K562 (cell line): ENCODE data around the gene CORO1A. TPM values are rescaled to one million over a fixed set of nuclear protein-coding genes. Genes with fewer than 3 reads are reported as not detected.

Experiments
- FOXK1 ChIP-seq: sonication (generic); formaldehyde crosslinking; IDR thresholded peaks from 2 replicates; pipeline ENCODE4 v1.8.0; 2022; ENCODE audit warnings: missing genetic modification reagents, mild to moderate bottlenecking, borderline replicate concordance
- FUS ChIP-seq: fragments of 200-400 bp; formaldehyde crosslinking; optimal IDR thresholded peaks from 2 replicates; pipeline ENCODE3; 2017; ENCODE audit warnings: low read depth, low read length
- GATA2 ChIP-seq: sonication (generic); formaldehyde crosslinking; IDR thresholded peaks from 2 replicates; pipeline ENCODE4 v1.4.0; 2020; ENCODE audit warnings: mild to moderate bottlenecking, missing genetic modification reagents
- GTF2F1 ChIP-seq: IDR thresholded peaks from 2 replicates; pipeline ENCODE4 v1.6.1; 2011; ENCODE audit warnings: low read depth, low read length, improper control_type of control experiment
- HNRNPUL1 ChIP-seq: fragments of 200-400 bp; formaldehyde crosslinking; IDR thresholded peaks from 2 replicates; pipeline ENCODE4 v1.6.1; 2017; ENCODE audit warnings: low read length
- MEF2D ChIP-seq: conservative IDR thresholded peaks from 2 replicates; pipeline ENCODE4 v1.6.1; 2016; ENCODE audit warnings: low read depth, missing genetic modification characterization, missing compliant biosample characterization
- NR2C1 ChIP-seq, 2 experiments: fragments of 450-650 bp; IDR thresholded peaks; 2 replicates each; pipeline ENCODE4 v1.6.1; 2017; ENCODE audit warnings: mild to moderate bottlenecking in 2 of 2, antibody characterized with exemption in 1 of 2, inconsistent platforms in 1 of 2, missing compliant biosample characterization in 1 of 2, missing genetic modification characterization in 1 of 2
- PURB ChIP-seq: sonication (generic); formaldehyde crosslinking; IDR thresholded peaks from 2 replicates; pipeline ENCODE4 v1.9.0; 2021; ENCODE audit warnings: low read depth, mild to moderate bottlenecking, missing genetic modification reagents
- RBM25 ChIP-seq: fragments of 200-400 bp; formaldehyde crosslinking; IDR thresholded peaks from 2 replicates; pipeline ENCODE4 v1.6.1; 2018; ENCODE audit warnings: low read length, low read depth, moderate library complexity; ENCODE audit not compliant: severe bottlenecking
- TAL1 ChIP-seq: fragments of 450-650 bp; IDR thresholded peaks from 2 replicates; pipeline ENCODE4 v1.6.1; 2016; ENCODE audit warnings: mild to moderate bottlenecking
- ZFP36 ChIP-seq: fragments of 150-350 bp; IDR thresholded peaks from 2 replicates; pipeline ENCODE4 v1.6.1; 2018; ENCODE audit warnings: low read length, low read depth; ENCODE audit not compliant: partially characterized antibody
- ZNF431 ChIP-seq: sonication (generic); formaldehyde crosslinking; IDR thresholded peaks from 2 replicates; pipeline ENCODE4 v1.8.0; 2022; ENCODE audit warnings: mild to moderate bottlenecking, missing genetic modification reagents
- ZNF436 ChIP-seq: fragments of 250-450, 450-650 bp; sonication (Bioruptor Pico); formaldehyde crosslinking; IDR thresholded peaks from 2 replicates; pipeline ENCODE4 v1.7.0; 2020; ENCODE audit warnings: mild to moderate bottlenecking
- ZNF766 ChIP-seq: fragments of 200-800 bp; sonication (Bioruptor generic); conservative IDR thresholded peaks from 2 replicates; pipeline ENCODE4 v1.6.1; 2016; ENCODE audit warnings: missing genetic modification characterization, missing compliant biosample characterization
- polyA plus RNA-seq, 8 experiments: library from polyadenylated mRNA; depleted of rRNA in 4 of 8; stranded (reverse) in 5 of 8; unstranded in 3 of 8; fragments of >200 nt; fragmentation: Nextera tagmentation in 2 of 8; fragmentation: Illumina TruSeq in 1 of 8; extraction: Ambion mirVana in 2 of 8; extraction: Trizol in 1 of 8; gene quantifications; 2 replicates each; pipeline versions ENCODE4 v1.2.1 to v1.2.3, GENCODE V29; 2011 to 2014; ENCODE audit warnings: inconsistent platforms in 1 of 8, missing spikeins in 1 of 8
- total RNA-seq, 7 experiments: library from RNA; depleted of rRNA in 6 of 7; stranded (reverse); fragments of >200 nt in 6 of 7; fragmentation: Illumina TruSeq in 2 of 7; extraction: Trizol in 2 of 7; gene quantifications; 2 replicates each; pipeline versions ENCODE4 v1.2.1 to v1.2.3, GENCODE V29; 2011 to 2021; ENCODE audit warnings: low replicate concordance in 1 of 7
- TF ChIP-seq, protein P1 (sequence below): IDR thresholded peaks from 2 replicates; pipeline ENCODE4 v1.6.1; 2011; ENCODE audit not compliant: insufficient read length; ENCODE audit errors: extremely low read depth
- TF ChIP-seq, protein P2 (sequence below): fragments of 250-450 bp; sonication (Bioruptor Pico); IDR thresholded peaks from 2 replicates; pipeline ENCODE4 v1.8.0; 2021; ENCODE audit warnings: mild to moderate bottlenecking, moderate library complexity
- TF ChIP-seq, protein P3 (sequence below): fragments of 250-450 bp; sonication (Bioruptor Pico); IDR thresholded peaks from 2 replicates; pipeline ENCODE4 v1.4.0; 2020
- TF ChIP-seq, protein P4 (sequence below): sonication (generic); formaldehyde crosslinking; IDR thresholded peaks from 2 replicates; pipeline ENCODE4 v1.8.0; 2023; ENCODE audit warnings: missing genetic modification reagents, mild to moderate bottlenecking, borderline replicate concordance

Gene CORO1A
- total and polyA plus RNA-seq, 9 of the 15 experiments (the other 6 are each of a cell fraction or from before 2014, with no cell fraction given): 0.22 to 23.8 (median 7.6) TPM

DNA sequence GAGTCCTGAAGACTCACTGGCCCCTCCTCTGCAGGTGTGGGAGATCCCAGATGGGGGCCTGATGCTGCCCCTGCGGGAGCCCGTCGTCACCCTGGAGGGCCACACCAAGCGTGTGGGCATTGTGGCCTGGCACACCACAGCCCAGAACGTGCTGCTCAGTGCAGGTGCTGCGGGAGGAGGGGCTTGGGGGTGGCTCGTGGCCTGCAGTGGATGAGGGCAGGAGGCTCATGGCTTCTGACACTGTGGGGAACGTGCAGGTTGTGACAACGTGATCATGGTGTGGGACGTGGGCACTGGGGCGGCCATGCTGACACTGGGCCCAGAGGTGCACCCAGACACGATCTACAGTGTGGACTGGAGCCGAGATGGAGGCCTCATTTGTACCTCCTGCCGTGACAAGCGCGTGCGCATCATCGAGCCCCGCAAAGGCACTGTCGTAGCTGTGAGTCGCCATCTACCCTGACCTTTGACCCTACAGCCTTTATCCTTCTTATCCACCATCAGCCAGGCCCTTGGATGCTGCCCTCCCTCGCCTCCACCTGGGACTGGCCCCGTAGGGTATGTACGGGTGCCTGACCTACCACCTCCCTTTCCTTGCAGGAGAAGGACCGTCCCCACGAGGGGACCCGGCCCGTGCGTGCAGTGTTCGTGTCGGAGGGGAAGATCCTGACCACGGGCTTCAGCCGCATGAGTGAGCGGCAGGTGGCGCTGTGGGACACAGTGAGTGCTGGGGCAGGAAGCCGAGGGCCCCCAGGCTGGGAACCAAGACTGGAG is 3.6 kb downstream of the CORO1A start (continued):
- TF ChIP-seq RBM25 (no peak), ZNF431 (CRISPR knock-in tag) (no peak), ZNF766 (CRISPR knock-in tag) (no peak), ZFP36 (peak; percentile 12), ZNF436 (CRISPR knock-in tag) (no peak), FOXK1 (peak; percentile 21; the same call in 1 of the 2 replicates), FUS (no peak), NR2C1 (IDR thresholded peaks at IDR 0.05) (peak; percentile 97), NR2C1 (tag; IDR thresholded peaks at IDR 0.05) (peak; percentile 97), GATA2 (peak; percentile 74), TAL1 (peak; percentile 34; the same call in 1 of the 2 replicates), MEF2D (no peak), GTF2F1 (no peak), PURB (CRISPR knock-in tag) (no peak), HNRNPUL1 (no peak)
- TF ChIP-seq, protein P1, sequence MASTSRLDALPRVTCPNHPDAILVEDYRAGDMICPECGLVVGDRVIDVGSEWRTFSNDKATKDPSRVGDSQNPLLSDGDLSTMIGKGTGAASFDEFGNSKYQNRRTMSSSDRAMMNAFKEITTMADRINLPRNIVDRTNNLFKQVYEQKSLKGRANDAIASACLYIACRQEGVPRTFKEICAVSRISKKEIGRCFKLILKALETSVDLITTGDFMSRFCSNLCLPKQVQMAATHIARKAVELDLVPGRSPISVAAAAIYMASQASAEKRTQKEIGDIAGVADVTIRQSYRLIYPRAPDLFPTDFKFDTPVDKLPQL: no peak
- TF ChIP-seq, protein P2, sequence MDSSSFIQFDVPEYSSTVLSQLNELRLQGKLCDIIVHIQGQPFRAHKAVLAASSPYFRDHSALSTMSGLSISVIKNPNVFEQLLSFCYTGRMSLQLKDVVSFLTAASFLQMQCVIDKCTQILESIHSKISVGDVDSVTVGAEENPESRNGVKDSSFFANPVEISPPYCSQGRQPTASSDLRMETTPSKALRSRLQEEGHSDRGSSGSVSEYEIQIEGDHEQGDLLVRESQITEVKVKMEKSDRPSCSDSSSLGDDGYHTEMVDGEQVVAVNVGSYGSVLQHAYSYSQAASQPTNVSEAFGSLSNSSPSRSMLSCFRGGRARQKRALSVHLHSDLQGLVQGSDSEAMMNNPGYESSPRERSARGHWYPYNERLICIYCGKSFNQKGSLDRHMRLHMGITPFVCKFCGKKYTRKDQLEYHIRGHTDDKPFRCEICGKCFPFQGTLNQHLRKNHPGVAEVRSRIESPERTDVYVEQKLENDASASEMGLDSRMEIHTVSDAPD (CRISPR knock-in tag): no peak
- TF ChIP-seq, protein P3, sequence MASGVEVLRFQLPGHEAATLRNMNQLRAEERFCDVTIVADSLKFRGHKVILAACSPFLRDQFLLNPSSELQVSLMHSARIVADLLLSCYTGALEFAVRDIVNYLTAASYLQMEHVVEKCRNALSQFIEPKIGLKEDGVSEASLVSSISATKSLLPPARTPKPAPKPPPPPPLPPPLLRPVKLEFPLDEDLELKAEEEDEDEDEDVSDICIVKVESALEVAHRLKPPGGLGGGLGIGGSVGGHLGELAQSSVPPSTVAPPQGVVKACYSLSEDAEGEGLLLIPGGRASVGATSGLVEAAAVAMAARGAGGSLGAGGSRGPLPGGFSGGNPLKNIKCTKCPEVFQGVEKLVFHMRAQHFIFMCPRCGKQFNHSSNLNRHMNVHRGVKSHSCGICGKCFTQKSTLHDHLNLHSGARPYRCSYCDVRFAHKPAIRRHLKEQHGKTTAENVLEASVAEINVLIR (CRISPR knock-in tag): no peak
- TF ChIP-seq, protein P4, sequence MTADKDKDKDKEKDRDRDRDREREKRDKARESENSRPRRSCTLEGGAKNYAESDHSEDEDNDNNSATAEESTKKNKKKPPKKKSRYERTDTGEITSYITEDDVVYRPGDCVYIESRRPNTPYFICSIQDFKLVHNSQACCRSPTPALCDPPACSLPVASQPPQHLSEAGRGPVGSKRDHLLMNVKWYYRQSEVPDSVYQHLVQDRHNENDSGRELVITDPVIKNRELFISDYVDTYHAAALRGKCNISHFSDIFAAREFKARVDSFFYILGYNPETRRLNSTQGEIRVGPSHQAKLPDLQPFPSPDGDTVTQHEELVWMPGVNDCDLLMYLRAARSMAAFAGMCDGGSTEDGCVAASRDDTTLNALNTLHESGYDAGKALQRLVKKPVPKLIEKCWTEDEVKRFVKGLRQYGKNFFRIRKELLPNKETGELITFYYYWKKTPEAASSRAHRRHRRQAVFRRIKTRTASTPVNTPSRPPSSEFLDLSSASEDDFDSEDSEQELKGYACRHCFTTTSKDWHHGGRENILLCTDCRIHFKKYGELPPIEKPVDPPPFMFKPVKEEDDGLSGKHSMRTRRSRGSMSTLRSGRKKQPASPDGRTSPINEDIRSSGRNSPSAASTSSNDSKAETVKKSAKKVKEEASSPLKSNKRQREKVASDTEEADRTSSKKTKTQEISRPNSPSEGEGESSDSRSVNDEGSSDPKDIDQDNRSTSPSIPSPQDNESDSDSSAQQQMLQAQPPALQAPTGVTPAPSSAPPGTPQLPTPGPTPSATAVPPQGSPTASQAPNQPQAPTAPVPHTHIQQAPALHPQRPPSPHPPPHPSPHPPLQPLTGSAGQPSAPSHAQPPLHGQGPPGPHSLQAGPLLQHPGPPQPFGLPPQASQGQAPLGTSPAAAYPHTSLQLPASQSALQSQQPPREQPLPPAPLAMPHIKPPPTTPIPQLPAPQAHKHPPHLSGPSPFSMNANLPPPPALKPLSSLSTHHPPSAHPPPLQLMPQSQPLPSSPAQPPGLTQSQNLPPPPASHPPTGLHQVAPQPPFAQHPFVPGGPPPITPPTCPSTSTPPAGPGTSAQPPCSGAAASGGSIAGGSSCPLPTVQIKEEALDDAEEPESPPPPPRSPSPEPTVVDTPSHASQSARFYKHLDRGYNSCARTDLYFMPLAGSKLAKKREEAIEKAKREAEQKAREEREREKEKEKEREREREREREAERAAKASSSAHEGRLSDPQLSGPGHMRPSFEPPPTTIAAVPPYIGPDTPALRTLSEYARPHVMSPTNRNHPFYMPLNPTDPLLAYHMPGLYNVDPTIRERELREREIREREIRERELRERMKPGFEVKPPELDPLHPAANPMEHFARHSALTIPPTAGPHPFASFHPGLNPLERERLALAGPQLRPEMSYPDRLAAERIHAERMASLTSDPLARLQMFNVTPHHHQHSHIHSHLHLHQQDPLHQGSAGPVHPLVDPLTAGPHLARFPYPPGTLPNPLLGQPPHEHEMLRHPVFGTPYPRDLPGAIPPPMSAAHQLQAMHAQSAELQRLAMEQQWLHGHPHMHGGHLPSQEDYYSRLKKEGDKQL: 0 out of 2 replicates have a peak, but pooled peaks have one; percentile 32
